Neural cell (in vitro differentiated cells): ENCODE data around the gene CD300LG.

ENCODE experiments used
- EZH2 ChIP-seq: fragments of 200-600, 300-800 bp; shearing (Covaris generic), sonication (generic); IDR thresholded peaks from 2 replicates; pipeline ENCODE4 v1.6.1; 2014; ENCODE audit warnings: antibody characterized with exemption, low read length, borderline replicate concordance, mild to moderate bottlenecking; ENCODE audit not compliant: insufficient read depth, poor library complexity, severe bottlenecking
- POLR2AphosphoS5 ChIP-seq: IDR thresholded peaks from 2 replicates; pipeline ENCODE4 v1.6.1; 2012
- RAD21 ChIP-seq: fragments of 450-650 bp; conservative IDR thresholded peaks from 2 replicates; pipeline ENCODE4 v1.6.1; 2014; ENCODE audit warnings: antibody characterized with exemption, mild to moderate bottlenecking, moderate library complexity
- TAF1 ChIP-seq: IDR thresholded peaks from 2 replicates; pipeline ENCODE4 v1.6.1; 2012; ENCODE audit warnings: low read depth
- TF ChIP-seq, protein P1 (sequence below): fragments of 450-650 bp; IDR thresholded peaks from 2 replicates; pipeline ENCODE4 v1.5.1; 2014; ENCODE audit warnings: antibody characterized with exemption, mild to moderate bottlenecking, moderate library complexity; ENCODE audit not compliant: poor library complexity, severe bottlenecking

DNA sequence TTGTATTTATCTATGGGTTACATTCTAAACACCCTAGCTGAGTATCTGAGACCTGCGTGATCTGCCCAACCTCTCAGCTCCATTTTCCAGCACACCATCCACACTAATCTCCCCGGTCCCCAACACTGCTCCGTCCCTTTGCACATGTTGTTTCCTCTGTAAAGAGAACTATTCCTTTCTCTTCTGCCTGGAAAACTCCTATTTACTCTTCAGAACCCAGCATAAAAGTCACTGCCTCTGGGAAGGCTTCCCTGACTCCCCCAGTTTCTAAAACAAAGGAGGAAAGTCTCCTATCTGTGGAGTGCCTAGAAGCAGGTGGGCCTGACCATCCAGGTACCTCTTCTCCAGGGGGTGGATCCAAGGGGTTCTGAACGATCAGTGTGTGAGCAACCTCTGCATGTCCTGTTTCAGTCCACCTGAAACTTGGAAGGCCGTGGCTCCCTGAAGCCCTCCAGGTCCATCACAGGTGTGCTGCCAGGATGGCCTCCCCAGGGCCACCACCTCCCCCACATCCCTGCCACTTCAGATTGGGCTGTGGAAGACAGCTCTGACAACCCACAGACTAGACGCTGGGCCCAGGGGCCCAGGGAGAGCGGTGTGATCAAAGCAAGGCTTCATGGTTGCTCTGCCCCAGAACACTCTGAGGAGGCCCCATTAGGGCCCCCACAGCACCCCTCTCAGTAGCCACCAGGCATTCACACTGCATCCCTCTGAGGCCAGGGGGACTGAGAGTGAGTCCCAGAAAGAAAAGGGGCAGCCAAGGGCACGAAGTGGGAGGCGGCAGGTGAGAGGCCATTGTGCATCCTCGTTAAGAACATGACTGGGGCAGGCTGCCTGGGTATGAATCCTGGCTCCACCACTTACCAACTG is 34.3 kb upstream of the CD300LG start:
- TF ChIP-seq EZH2 (no peak), RAD21 (no peak), TAF1 (no peak), POLR2AphosphoS5 (no peak)
- TF ChIP-seq, protein P1, sequence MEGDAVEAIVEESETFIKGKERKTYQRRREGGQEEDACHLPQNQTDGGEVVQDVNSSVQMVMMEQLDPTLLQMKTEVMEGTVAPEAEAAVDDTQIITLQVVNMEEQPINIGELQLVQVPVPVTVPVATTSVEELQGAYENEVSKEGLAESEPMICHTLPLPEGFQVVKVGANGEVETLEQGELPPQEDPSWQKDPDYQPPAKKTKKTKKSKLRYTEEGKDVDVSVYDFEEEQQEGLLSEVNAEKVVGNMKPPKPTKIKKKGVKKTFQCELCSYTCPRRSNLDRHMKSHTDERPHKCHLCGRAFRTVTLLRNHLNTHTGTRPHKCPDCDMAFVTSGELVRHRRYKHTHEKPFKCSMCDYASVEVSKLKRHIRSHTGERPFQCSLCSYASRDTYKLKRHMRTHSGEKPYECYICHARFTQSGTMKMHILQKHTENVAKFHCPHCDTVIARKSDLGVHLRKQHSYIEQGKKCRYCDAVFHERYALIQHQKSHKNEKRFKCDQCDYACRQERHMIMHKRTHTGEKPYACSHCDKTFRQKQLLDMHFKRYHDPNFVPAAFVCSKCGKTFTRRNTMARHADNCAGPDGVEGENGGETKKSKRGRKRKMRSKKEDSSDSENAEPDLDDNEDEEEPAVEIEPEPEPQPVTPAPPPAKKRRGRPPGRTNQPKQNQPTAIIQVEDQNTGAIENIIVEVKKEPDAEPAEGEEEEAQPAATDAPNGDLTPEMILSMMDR, result no peak
